OCI-LY1 (cell line): ENCODE results near the gene DNAAF9.

Experiments
- EZH2 ChIP-seq: fragments of 200-600 bp; sonication (generic), shearing (Covaris generic); IDR thresholded peaks from 2 replicates; pipeline ENCODE4 v1.8.0; 2017; ENCODE audit warnings: borderline replicate concordance, mixed run types, mild to moderate bottlenecking, antibody characterized with exemption, low read length, moderate library complexity, mixed read lengths
- TF ChIP-seq, protein P1 (sequence below): fragments of 200-600 bp; sonication (generic), shearing (Covaris generic); IDR thresholded peaks from 2 replicates; pipeline ENCODE4 v1.5.1; 2017; ENCODE audit warnings: mild to moderate bottlenecking, antibody characterized with exemption, low read length, moderate library complexity, mixed read lengths

DNA sequence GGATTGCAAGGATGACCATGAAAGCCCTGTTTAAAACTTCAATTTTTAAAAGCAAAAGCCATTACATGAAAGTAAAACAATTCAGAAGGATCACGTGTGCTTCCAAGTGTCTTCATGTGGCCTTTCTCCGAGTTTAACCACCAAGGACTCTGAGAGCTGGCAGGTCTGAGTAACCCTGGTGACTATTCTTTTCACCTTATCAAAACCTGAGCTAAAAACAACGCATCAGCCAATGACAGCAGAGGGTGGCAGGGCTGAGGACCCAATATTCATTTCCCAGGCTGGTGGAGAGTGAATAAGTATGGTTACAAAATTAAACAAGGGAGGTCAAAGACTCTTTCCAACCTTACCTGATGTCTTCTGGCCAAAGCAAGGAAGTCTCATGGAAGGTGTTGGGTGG lies 46.7 kb downstream of the DNAAF9 start:
- TF ChIP-seq, protein P1, sequence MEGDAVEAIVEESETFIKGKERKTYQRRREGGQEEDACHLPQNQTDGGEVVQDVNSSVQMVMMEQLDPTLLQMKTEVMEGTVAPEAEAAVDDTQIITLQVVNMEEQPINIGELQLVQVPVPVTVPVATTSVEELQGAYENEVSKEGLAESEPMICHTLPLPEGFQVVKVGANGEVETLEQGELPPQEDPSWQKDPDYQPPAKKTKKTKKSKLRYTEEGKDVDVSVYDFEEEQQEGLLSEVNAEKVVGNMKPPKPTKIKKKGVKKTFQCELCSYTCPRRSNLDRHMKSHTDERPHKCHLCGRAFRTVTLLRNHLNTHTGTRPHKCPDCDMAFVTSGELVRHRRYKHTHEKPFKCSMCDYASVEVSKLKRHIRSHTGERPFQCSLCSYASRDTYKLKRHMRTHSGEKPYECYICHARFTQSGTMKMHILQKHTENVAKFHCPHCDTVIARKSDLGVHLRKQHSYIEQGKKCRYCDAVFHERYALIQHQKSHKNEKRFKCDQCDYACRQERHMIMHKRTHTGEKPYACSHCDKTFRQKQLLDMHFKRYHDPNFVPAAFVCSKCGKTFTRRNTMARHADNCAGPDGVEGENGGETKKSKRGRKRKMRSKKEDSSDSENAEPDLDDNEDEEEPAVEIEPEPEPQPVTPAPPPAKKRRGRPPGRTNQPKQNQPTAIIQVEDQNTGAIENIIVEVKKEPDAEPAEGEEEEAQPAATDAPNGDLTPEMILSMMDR: no peak
- TF ChIP-seq EZH2: no peak
